ENCODE data around the gene ARSK.
"Not testable (repeated sequence)": the region's sequence is repeated elsewhere in the genome, so short reads cannot be mapped to it uniquely, and the experiment has no call there.

Gene ARSK

DNA sequence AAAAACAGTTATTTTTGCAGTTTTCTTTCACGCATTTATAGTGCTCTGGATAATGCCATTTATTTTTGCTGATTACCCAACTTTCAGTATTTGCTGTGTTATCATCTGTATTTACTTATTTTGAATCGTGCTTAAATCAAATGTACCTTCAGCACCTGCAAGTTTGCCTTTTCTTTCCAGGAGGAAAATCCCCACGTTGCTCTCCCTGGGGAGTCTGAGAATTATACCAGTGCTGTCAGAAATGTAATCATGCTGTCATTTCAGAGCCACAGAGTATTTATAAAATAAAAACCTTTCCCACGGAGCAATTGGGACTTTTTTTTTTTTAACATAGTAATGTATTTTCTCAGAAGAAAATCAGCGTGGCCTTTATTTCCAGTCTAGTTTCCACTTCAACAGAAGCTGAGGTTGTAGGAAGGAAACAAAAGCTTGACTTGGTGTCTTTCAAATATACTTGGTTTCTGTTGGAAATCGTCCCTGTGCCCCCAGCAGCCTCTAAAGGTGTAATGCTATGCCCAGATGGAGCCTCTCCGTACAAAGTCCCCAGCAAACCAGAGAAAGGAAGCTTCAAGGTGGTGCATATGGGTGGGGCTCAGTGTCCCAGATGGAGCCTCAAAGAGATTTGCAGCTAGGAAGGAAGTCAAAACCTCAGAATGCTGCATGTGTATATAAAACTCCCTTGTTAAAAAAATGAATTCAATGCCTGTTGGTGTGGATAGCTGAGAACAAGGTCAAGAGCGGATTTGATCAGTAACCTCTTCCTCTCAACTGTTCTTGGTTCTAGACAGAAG, 67.1 kb downstream of the ARSK start:
- no peak for DNase-seq (ENCODE audit: low spot score)

DNA sequence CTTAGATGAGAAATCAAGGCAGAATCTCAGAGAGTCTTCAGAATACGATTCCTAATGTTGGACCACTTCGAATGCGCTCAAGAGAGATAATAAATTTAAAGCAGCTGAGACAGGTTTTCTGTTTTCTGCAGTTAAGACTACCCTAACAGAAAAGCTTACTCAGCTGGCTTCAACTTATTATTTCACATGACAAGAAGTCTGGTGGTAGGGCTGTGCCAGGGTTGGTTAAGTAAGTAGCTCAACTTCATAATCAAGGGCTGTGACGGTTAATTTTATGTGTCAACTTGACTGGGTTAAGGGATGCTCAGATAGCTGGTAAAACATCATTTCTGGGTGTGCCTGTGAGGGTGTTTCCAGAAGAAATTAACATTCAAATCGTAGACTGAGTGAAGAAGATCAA, 68.8 kb downstream of the ARSK start:
- no peak for DNase-seq (ENCODE audit: low spot score)

DNA sequence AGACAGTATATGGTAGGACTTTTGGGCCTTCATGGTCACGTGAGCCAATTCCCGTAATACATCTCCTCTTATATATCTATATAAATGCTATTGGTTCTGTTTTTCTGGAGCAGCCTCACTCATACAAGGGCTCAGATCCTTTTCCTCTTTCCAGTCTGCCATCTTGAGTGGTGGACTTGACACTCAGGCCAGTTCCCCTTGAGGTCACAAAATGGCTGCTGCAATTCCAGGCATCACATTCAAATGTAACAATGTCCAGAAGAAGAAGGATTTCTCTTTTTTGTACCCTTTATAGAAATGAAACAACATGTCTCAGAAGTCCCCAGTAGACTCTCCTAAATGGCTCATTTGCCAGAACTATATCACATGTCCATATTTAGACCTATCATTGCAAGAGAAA, 69.5 kb downstream of the ARSK start:
- no peak for DNase-seq (ENCODE audit: low spot score)

- no peak for DNase-seq (ENCODE audit: low spot score)
Measured at GRCh38 chr5:95626701-95627100, 71.8 kb downstream of the ARSK start.

DNA sequence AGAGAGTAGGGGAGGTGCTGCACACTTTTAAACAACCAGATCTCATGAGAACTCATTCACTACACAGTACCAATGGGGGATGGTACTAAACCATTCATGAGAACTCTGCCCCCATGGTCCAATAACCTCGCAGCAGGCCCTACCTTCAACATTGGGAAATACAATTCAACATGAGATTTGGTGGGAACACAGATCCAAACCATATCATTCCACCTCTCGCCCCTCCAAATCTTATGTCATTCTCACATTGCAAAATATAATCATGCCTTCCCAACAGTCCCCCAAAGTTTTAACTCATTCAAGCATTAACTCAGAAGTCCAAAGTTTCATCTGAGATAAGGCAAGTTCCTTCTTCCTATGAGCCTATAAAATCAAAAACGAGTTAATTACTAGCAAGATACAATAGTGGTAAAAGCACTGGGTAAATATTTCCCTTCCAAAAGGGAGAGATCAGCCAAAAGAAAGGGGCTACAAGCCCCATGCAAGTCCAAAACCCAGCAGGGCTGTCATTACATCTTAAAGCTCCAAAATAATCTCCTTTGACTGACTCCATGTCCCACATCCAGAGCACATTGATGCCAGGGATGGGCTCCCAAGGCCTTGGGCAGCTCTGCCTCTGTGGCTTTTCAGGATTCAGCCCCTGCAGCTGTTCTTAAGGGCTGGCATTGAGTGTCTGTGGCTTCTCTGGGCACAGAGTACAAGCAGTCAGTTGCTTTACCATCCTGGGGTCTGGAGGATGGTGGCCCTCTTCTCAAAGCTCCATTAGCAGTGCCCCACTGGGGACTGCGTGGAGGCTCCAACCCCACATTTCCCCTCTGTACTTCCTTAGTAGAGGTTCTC, 73.3 kb downstream of the ARSK start:
- no peak for DNase-seq (ENCODE audit: low spot score)

GRCh38 chr5:95628933-95629332, 74.0 kb downstream of the ARSK start:
- no peak for DNase-seq (ENCODE audit: low spot score)

GRCh38 chr5:95630394-95630917, 75.6 kb downstream of the ARSK start:
- DNase-seq (ENCODE audit: low spot score) = no peak

- DNase-seq (ENCODE audit: low spot score) = no peak
Measured at GRCh38 chr5:95631255-95631958, 76.5 kb downstream of the ARSK start.

DNA sequence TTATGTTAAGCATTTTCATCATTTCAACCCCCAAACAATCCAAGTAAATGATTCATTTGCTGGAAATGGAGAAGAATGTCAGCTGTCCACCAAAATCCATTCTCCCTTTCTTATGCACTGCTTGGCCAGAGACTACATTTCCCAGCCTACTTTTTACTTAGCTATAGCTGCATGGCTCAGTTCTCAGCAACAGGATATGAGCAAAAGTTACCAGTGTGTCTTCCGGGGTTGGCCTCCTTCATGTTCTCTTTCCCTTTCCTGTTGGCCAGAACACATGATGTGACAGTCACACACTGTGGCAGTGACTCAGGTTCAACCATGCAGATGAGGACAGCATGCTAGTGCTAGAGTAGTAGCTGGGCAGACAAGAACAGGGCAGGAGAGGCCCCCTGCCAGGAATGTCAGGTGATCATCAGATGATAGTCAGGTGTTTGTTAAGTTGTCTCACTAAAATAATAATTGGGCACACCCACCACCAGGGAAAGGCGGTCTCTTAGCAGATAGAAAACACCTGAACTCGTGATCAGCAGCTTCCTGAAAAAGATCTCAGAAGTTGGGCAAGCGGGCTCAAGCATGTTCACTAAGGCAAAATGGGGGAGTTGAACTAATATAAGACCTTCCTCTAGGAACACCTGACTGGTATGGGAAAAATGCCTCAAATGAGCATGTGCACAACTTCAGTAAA, 77.2 kb downstream of the ARSK start:
- no peak for DNase-seq (ENCODE audit: low spot score)

DNA sequence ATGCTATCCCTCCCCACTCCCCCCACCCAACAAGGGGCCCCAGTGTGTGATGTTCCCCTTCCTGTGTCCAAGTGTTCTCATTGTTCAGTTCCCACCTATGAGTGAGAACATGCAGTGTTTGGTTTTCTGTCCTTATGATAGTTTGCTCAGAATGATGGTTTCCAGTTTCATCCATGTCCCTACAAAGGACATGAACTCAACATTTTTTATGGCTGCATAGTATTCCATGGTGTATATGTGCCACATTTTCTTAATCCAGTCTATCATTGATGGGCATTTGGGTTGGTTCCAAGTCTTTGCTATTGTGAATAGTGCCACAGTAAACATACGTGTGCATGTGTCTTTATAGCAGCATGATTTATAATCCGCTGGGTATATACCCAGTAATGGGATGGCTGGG, 78.0 kb downstream of the ARSK start:
- DNase-seq (ENCODE audit: low spot score) = not testable (repeated sequence)

DNA sequence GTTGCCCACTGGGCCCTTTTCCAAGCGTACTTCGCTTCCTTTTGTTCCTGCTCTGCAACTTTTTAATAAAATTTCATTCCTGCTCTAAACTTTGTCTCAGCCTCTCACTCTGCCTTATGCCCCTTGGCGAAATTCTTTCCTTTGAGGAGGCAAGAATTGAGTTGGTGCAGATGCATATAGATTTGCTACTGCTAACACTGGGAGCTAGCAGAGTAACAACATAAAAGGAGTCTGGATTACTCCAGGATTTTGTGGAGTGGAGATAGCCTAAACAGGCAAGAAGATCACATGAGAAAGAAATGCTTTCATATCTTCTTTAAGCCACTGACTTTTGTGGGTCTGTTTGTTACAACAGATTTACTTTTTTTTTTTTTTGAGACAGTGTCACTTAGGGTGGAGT, 78.8 kb downstream of the ARSK start:
- no peak for DNase-seq (ENCODE audit: low spot score)

DNA sequence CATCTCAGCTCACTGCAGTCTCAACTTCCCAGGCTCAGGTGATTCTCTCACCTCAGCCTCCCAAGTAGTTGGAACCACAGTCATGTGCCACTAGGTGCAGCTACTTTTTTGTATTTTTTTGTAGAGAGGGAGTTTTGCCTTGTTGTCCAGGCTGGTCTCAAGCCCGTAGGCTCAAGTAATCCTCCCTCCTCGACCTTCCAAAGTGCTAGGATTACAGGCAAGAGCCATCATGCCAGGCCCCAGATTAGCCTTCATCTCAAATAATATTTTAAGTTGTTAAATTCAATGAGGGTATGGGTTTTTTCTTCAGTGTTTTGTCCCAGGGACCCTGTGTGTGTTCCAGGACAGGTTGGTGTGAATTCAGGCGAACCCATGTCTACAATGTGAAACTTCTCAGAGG, 79.2 kb downstream of the ARSK start:
- no peak for DNase-seq (ENCODE audit: low spot score)

GRCh38 chr5:95638632-95639031, 83.7 kb downstream of the ARSK start:
- no peak for DNase-seq (ENCODE audit: low spot score)

GRCh38 chr5:95641741-95642220, 86.9 kb downstream of the ARSK start:
- DNase-seq (ENCODE audit: low spot score) = no peak

- DNase-seq (ENCODE audit: low spot score) = no peak
Measured at GRCh38 chr5:95643152-95643551, 88.3 kb downstream of the ARSK start.

- DNase-seq (ENCODE audit: low spot score) = peak; percentile 52
Measured at GRCh38 chr5:95644351-95645042, 89.6 kb downstream of the ARSK start.

DNA sequence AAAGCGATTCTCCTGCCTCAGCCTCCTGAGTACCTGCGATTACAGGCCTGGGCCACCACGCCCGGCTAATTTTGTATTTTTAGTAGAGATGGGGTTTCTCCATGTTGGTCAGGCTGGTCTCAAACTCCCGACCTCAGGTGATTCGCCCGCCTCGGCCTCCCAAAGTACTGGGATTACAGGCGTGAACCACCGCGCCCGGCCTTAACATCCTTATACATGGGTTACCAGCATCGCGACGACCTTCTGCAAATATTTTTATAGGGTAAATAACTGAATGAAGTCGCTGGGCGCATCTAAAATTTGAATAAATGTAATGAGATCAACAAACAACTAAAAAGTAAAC, 91.3 kb downstream of the ARSK start:
- DNase-seq (ENCODE audit: low spot score) = not testable (repeated sequence)

DNA sequence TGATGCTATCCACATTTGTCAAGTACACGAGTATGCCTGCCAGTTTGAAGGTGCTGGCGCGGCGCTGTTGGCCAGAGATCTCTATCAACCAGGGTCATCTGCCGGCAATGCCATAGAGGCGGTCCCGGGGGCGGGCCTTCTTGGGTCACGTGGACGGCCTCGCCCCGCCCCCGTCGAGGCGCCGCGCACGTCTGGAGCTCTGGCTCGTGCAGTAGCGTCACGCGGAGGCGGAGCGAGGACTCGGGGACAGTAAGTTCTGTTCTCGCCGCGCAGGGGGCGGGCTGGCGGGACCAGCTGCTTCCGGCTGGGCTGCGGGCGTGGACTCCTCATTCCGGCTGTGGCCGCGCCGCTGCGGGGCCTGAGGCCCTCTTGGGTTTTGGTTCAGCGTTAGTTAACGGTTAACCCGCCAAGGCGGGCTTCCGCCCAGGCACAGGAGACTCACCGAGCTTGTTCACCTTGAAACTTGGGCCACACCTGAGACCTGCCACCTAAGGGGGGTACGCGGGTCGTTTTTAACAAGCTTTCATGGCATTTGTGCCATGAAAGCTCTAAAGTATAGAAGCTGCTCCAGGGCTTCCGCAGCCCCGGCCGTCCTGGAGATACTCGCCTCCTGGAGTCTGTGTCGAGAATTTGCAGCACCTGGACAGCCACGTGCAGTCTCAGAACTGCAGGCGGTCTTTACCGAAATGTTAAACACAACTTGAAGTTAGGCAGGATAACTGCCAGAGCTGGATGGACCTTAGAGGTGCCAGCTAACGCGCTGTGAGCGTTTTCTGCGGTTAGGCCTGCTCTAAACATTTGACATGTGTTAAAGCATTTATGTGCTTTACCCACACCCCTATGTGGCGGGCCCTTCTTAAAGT, 91.9 kb downstream of the ARSK start, which contains the start of gene RFESD:
Gene RFESD (plus strand): TSS at position 209 of the 863 bp plus-strand sequence. CDS start 5,495 bp downstream, outside the sequence.
- peak; percentile 92 for DNase-seq (ENCODE audit: low spot score)

- no peak for DNase-seq (ENCODE audit: low spot score)
Measured at GRCh38 chr5:95647886-95648860, 93.3 kb downstream of the ARSK start.
